Psoas muscle (tissue), 8 donors: Measurements from ENCODE around the gene INTS11. TPM values are rescaled to one million over a fixed set of nuclear protein-coding genes. Genes with fewer than 3 reads are reported as not detected.
A peak's percentile ranks its signal among the peaks of the same experiment; 100 is the strongest.

Experiments
- ATAC-seq, 4 donors: fragments of 200-7000 bp; cut with Tn5 transposase; one replicate each; pipeline ENCODE4 v1.9.1; 2020; ENCODE audit warnings: moderate library complexity in 3 of 4, mild to moderate bottlenecking in 2 of 4
- DNase-seq, 2 donors: peaks; one replicate each; pipeline ENCODE4 v3.0.0-alpha.2; 2020
- H3K27ac ChIP-seq: fragments of 200-600 bp; one replicate; pipeline ENCODE4 v1.8.0; 2022
- H3K27me3 ChIP-seq, 3 donors: fragments of 200-600 bp in 1 of 3; one replicate each; pipeline versions ENCODE4 v1.6.1 to v1.8.0; 2013 to 2022; ENCODE audit warnings: low read length in 2 of 3, mild to moderate bottlenecking in 2 of 3, moderate library complexity in 1 of 3; ENCODE audit not compliant: insufficient read depth in 3 of 3
- H3K36me3 ChIP-seq, 2 donors: fragments of 200-600 bp in 1 of 2; one replicate each; pipeline versions ENCODE4 v1.6.1 to v1.8.0; 2013 to 2022; ENCODE audit warnings: low read depth in 1 of 2, mild to moderate bottlenecking in 1 of 2, moderate library complexity in 1 of 2; ENCODE audit not compliant: insufficient read depth in 1 of 2
- H3K4me1 ChIP-seq: fragments of 200-600 bp; one replicate; pipeline ENCODE4 v1.8.0; 2022
- H3K4me3 ChIP-seq: fragments of 200-600 bp; one replicate; pipeline ENCODE4 v1.8.0; 2022; ENCODE audit warnings: mild to moderate bottlenecking
- H3K9me3 ChIP-seq: fragments of 200-600 bp; one replicate; pipeline ENCODE4 v1.8.0; 2022
- CTCF ChIP-seq: fragments of 200-600 bp; IDR thresholded peaks from one replicate; pipeline ENCODE4 v1.8.0; 2022; ENCODE audit warnings: antibody characterized with exemption
- WGBS, 3 donors: extraction: QIAGEN DNeasy Blood & Tissue Kit; methylation state at CpG; one replicate each; pipeline versions ENCODE4 v1.1.6 to v1.1.7; 2013; 5-methylcytosine and 5-hydroxymethylcytosine counted together
- intact Hi-C, 2 donors: fragments of 100-400 bp; cut with DNase I; formaldehyde crosslinking; loops; one replicate each; pipeline versions ENCODE4 v1.11.0 to v1.14.2; 2022
- polyA plus RNA-seq, 3 donors: library from polyadenylated mRNA; stranded (reverse); fragments of 200-250 nt; gene quantifications; one replicate each; pipeline ENCODE4 v1.2.3, GENCODE V29; 2013
- total RNA-seq, 4 donors: library from RNA; stranded (reverse); fragmentation: NEBNext Ultra II Directional in 2 of 4; extraction: Animal tissue kit (Norgen Biotek cat#: 25700) in 2 of 4; gene quantifications; one replicate each; pipeline versions ENCODE4 v1.2.1 to v1.2.4, GENCODE V29; 2021 to 2023
- donor health status: healthy with polysubstance abuse.
- donor health status: DM: no; HTN: no; CAD: no; lungs with moderate emphysema.
- donor health status: Bipolar disorder and iron deficiency.
- donor health status: healthy.
- donor health status: DM: yes; HTN: yes; CAD: no.
- donor health status: DM: no; HTN: no; CAD: no.
- donor health status: DM: no; HTN: no; CAD: no.
- donor health status: DM: yes; HTN: yes; CAD: no.

INTS11 gene
- total and polyA plus RNA-seq, 7 donors: 55.6 to 80.8 (median 71.2) TPM

- no peak for DNase-seq
- Histone ChIP-seq H3K27me3 (no peaks in the 10 kb centered on the region), H3K4me3 (no peak overlapping the region), H3K9me3 (no peaks in the 10 kb centered on the region), H3K27ac (peak overlapping the region; percentile 30), H3K36me3 (peaks cover 0 to 37% of the 10 kb centered on the region in 2 donors), H3K4me1 (peaks cover 62% of the 10 kb centered on the region)
- no peak for ATAC-seq
- intact Hi-C loops: no loop called here
- WGBS, 3 donors: 64 to 87% (median 72%) methylated on average over 7 to 8 of the region's 8 CpGs
- no peak for TF ChIP-seq CTCF
These were observed 3.0 kb downstream of the INTS11 start for GRCh38 chr1:1321477-1321876.

- intact Hi-C loops: no loop called here
- peaks cover 56% of the 10 kb centered on the region for H3K4me1 ChIP-seq
These were observed 3.6 kb downstream of the INTS11 start for GRCh38 chr1:1320666-1321448.

GRCh38 chr1:1319646-1319941, 4.9 kb downstream of the INTS11 start:
- no peak overlapping the region for H3K4me3 ChIP-seq
- 87 to 91% (median 91%) methylated on average over 13 of the region's 13 CpGs for WGBS, 3 donors
- H3K36me3 ChIP-seq: peaks cover under 1 to 51% of the 10 kb centered on the region in 2 donors
- intact Hi-C loops: no loop called here
- no peak for TF ChIP-seq CTCF
- peaks cover 50% of the 10 kb centered on the region for H3K4me1 ChIP-seq
- no peaks in the 10 kb centered on the region for H3K9me3 ChIP-seq
- DNase-seq (no peak), ATAC-seq (no peak)
- no peaks in the 10 kb centered on the region for H3K27me3 ChIP-seq
- H3K27ac ChIP-seq: no peak overlapping the region

More at GRCh38 chr1:1320666-1321448, 3.6 kb downstream of the INTS11 start:
- no peak for ATAC-seq
- H3K27ac ChIP-seq: peak overlapping the region; percentile 30
- H3K36me3 ChIP-seq: peaks cover 0 to 42% of the 10 kb centered on the region in 2 donors
- no peak for TF ChIP-seq CTCF
- 61 to 64% (median 61%) methylated on average over 23 of the region's 23 CpGs for WGBS, 3 donors
- no peaks in the 10 kb centered on the region for H3K27me3 ChIP-seq
- DNase-seq: no peak
- H3K4me3 ChIP-seq: no peak overlapping the region
- H3K9me3 ChIP-seq: no peaks in the 10 kb centered on the region

GRCh38 chr1:1318777-1319645, 5.4 kb downstream of the INTS11 start:
- no peak for TF ChIP-seq CTCF
- Histone ChIP-seq H3K4me3 (no peak overlapping the region), H3K36me3 (peaks cover 4 to 57% of the 10 kb centered on the region in 2 donors), H3K9me3 (no peaks in the 10 kb centered on the region), H3K27me3 (no peaks in the 10 kb centered on the region), H3K4me1 (peaks cover 50% of the 10 kb centered on the region), H3K27ac (peak overlapping the region; percentile 67)
- DNase-seq (no peak), ATAC-seq (no peak)
- 83 to 89% (median 83%) methylated on average over 36 of the region's 36 CpGs for WGBS, 3 donors
- intact Hi-C loops: no loop called here
